ENCODE measurements around the gene KLK13.

DNA sequence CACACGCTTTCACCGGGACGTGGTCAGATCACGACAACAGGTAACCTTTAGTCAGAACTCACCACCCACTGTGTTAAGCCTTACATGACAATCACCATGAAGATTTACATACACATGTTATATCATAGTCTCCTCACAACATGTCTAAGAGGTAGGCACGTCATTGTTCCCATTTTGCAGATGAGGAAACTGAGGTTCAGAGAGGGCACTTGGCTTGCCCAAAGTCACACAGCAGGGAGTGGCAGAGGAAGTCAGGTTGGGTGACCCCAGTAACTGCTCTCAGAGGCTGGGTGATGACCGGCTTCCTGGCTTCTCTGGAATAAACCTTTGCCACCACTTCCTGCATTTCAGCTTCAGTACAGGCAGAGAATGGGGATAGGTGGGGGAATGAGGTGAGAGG, 50.6 kb downstream of the KLK13 start:
- TF ChIP-seq, protein P1, sequence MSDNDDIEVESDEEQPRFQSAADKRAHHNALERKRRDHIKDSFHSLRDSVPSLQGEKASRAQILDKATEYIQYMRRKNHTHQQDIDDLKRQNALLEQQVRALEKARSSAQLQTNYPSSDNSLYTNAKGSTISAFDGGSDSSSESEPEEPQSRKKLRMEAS (IDR thresholded peaks at IDR 0.05; ENCODE audit: low read depth) = no peak
- TF ChIP-seq, protein P2, sequence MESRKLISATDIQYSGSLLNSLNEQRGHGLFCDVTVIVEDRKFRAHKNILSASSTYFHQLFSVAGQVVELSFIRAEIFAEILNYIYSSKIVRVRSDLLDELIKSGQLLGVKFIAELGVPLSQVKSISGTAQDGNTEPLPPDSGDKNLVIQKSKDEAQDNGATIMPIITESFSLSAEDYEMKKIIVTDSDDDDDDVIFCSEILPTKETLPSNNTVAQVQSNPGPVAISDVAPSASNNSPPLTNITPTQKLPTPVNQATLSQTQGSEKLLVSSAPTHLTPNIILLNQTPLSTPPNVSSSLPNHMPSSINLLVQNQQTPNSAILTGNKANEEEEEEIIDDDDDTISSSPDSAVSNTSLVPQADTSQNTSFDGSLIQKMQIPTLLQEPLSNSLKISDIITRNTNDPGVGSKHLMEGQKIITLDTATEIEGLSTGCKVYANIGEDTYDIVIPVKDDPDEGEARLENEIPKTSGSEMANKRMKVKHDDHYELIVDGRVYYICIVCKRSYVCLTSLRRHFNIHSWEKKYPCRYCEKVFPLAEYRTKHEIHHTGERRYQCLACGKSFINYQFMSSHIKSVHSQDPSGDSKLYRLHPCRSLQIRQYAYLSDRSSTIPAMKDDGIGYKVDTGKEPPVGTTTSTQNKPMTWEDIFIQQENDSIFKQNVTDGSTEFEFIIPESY (IDR thresholded peaks at IDR 0.05; ENCODE audit: borderline replicate concordance, low read depth) = no peak
- no peak for TF ChIP-seq GABPA (IDR thresholded peaks at IDR 0.05; ENCODE audit: low read depth)
- TF ChIP-seq, protein P3, sequence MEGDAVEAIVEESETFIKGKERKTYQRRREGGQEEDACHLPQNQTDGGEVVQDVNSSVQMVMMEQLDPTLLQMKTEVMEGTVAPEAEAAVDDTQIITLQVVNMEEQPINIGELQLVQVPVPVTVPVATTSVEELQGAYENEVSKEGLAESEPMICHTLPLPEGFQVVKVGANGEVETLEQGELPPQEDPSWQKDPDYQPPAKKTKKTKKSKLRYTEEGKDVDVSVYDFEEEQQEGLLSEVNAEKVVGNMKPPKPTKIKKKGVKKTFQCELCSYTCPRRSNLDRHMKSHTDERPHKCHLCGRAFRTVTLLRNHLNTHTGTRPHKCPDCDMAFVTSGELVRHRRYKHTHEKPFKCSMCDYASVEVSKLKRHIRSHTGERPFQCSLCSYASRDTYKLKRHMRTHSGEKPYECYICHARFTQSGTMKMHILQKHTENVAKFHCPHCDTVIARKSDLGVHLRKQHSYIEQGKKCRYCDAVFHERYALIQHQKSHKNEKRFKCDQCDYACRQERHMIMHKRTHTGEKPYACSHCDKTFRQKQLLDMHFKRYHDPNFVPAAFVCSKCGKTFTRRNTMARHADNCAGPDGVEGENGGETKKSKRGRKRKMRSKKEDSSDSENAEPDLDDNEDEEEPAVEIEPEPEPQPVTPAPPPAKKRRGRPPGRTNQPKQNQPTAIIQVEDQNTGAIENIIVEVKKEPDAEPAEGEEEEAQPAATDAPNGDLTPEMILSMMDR (IDR thresholded peaks at IDR 0.05) = no peak
- TF ChIP-seq TAF1 (IDR thresholded peaks at IDR 0.05; ENCODE audit: borderline replicate concordance, low read depth, low read length) = no peak
- no peak for TF ChIP-seq ELF1 (IDR thresholded peaks at IDR 0.05)
- no peak for TF ChIP-seq EP300 (IDR thresholded peaks at IDR 0.05; ENCODE audit: borderline replicate concordance in 1 of 2, low read depth in 1 of 2, low read length in 1 of 2)
- TF ChIP-seq, protein P4, sequence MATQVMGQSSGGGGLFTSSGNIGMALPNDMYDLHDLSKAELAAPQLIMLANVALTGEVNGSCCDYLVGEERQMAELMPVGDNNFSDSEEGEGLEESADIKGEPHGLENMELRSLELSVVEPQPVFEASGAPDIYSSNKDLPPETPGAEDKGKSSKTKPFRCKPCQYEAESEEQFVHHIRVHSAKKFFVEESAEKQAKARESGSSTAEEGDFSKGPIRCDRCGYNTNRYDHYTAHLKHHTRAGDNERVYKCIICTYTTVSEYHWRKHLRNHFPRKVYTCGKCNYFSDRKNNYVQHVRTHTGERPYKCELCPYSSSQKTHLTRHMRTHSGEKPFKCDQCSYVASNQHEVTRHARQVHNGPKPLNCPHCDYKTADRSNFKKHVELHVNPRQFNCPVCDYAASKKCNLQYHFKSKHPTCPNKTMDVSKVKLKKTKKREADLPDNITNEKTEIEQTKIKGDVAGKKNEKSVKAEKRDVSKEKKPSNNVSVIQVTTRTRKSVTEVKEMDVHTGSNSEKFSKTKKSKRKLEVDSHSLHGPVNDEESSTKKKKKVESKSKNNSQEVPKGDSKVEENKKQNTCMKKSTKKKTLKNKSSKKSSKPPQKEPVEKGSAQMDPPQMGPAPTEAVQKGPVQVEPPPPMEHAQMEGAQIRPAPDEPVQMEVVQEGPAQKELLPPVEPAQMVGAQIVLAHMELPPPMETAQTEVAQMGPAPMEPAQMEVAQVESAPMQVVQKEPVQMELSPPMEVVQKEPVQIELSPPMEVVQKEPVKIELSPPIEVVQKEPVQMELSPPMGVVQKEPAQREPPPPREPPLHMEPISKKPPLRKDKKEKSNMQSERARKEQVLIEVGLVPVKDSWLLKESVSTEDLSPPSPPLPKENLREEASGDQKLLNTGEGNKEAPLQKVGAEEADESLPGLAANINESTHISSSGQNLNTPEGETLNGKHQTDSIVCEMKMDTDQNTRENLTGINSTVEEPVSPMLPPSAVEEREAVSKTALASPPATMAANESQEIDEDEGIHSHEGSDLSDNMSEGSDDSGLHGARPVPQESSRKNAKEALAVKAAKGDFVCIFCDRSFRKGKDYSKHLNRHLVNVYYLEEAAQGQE (IDR thresholded peaks at IDR 0.05; ENCODE audit: low read depth, low read length) = no peak
- no peak for TF ChIP-seq NFIC (IDR thresholded peaks at IDR 0.05; ENCODE audit: borderline replicate concordance)
- TF ChIP-seq POLR2AphosphoS5 (IDR thresholded peaks at IDR 0.05; ENCODE audit: low read depth, low read length) = no peak

Data from SK-N-SH (cell line).